AG04449 (cell line): Measurements from ENCODE around the gene RBM25.

ENCODE experiments used
- CTCF ChIA-PET: fragments of 350-600 bp; formaldehyde crosslinking; extraction: SDS; loops from one replicate; lab custom pipeline; 2021; ENCODE audit warnings: antibody characterized with exemption; lab: Yijun Ruan, JAX
- POLR2A ChIA-PET: fragments of 400-600, 350-600 bp; formaldehyde crosslinking; extraction: SDS; loops from one replicate; lab custom pipeline; 2020; ENCODE audit warnings: antibody characterized with exemption, inconsistent platforms; lab: Yijun Ruan, JAX
- DNase-seq: peaks from one replicate; pipeline ENCODE4 v3.0.0-alpha.2; 2010; ENCODE audit warnings: low read depth, low spot score
- H3K4me3 ChIP-seq: 2 replicates; pipeline ENCODE4 v1.5.1; 2011; ENCODE audit warnings: low read depth, mild to moderate bottlenecking, control low read depth, low read length
- CTCF ChIP-seq: IDR thresholded peaks from one replicate; pipeline ENCODE4 v1.5.1; 2011; ENCODE audit warnings: mild to moderate bottlenecking, moderate library complexity, low read length, control low read depth, inconsistent platforms; ENCODE audit not compliant: insufficient read depth; ENCODE audit errors: missing control alignments

Gene RBM25

GRCh38 chr14:73124180-73124894 lies 66.0 kb downstream of the RBM25 start:
- TF ChIP-seq CTCF, result no peak
- DNase-seq, result no peak
- POLR2A ChIA-PET, result interaction anchor here (1.6 kb wide), 1 partner anchor 12 kb away, joined by 4 read pairs; the partner anchor contains the start of gene PSEN1
- H3K4me3 ChIP-seq, result no peak overlapping the region
- CTCF ChIA-PET, result interaction anchor here (2.2 kb wide), 1 partner anchor 11 kb away, joined by 8 read pairs; the partner anchor contains the start of gene PSEN1

DNA sequence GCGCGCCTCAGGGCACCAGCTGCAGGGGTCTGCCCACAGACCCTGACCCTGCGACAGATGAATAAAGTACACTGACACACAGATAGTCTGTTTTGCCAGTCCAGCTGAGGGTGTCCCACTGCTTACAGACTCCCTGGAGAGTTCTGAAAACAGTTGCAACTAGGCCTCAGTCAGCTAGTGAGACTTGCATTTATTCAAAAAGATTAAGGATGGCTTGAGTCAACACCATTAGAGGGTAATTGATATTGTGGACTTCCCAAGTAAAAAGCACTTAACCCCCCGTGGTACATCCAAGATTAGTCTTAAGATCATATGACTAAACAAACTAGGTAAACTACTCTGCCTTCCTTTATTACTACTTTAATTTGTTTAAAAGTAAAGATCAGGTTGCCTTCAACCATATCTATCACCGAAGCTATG lies 66.8 kb downstream of the RBM25 start:
- POLR2A ChIA-PET, result interaction anchor here (1.6 kb wide), 1 partner anchor 11 kb away, joined by 4 read pairs; the partner anchor contains the start of gene PSEN1
- DNase-seq, result no peak
- CTCF ChIA-PET, result interaction anchor here (1.0 to 2.2 kb wide), 4 partner anchors 10 to 347 kb away, joined by 3 to 8 read pairs (median 4); partner anchors contain the start of gene PSEN1
- no peak for TF ChIP-seq CTCF
- H3K4me3 ChIP-seq, result no peak overlapping the region

DNA sequence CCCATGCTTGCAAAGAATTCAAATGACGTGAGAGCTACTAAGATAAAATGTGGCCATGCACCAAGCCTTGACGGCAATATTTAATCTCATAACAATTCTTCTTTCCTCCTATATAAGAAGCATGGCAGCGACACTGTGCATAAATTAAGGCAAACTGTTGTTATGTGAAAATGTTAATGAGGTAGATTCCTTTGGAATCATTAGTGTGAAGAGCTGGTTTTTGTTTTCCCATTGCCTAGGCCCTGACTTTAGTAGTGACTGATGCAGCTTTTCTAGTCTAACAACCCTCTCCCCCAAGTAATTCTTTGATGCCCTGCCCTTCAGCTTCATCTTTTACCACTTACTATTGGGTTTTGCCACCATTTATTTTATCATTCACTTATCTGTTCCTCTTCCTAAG lies 67.4 kb downstream of the RBM25 start:
- no peak for DNase-seq
- CTCF ChIA-PET, result interaction anchor here (0.6 to 2.2 kb wide), 7 partner anchors 10 to 347 kb away, joined by 3 to 8 read pairs (median 4); partner anchors contain the start of gene PSEN1
- no peak overlapping the region for H3K4me3 ChIP-seq
- TF ChIP-seq CTCF, result no peak
- POLR2A ChIA-PET, result interaction anchor here (1.6 kb wide), 1 partner anchor 10 kb away, joined by 4 read pairs; the partner anchor contains the start of gene PSEN1

GRCh38 chr14:73133795-73134194 lies 75.5 kb downstream of the RBM25 start:
- ChIA-PET CTCF (no interaction called here), POLR2A (no interaction called here)
- no peak overlapping the region for H3K4me3 ChIP-seq
- TF ChIP-seq CTCF, result no peak
- no peak for DNase-seq

DNA sequence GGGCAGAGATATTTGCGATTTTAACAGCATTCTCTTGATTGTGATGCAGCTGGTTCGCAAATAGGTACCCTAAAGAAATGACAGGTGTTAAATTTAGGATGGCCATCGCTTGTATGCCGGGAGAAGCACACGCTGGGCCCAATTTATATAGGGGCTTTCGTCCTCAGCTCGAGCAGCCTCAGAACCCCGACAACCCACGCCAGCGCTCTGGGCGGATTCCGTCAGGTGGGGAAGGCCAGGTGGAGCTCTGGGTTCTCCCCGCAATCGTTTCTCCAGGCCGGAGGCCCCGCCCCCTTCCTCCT lies 77.7 kb downstream of the RBM25 start:
- DNase-seq, result no peak
- ChIA-PET CTCF (interaction anchor here (1.0 to 1.8 kb wide), 2 partner anchors 10 to 231 kb away, joined by 3 to 8 read pairs; no protein-coding TSS in a partner anchor), POLR2A (interaction anchor here (0.9 to 1.2 kb wide), 3 partner anchors 11 to 16 kb away, joined by 4 to 5 read pairs (median 4); no protein-coding TSS in a partner anchor)
- TF ChIP-seq CTCF, result no peak
- peak overlapping the region; percentile 88 for H3K4me3 ChIP-seq
